Gastroesophageal sphincter (tissue), 4 donors: ENCODE data around the gene LELP1. TPM values are rescaled to one million over a fixed set of nuclear protein-coding genes. Genes with fewer than 3 reads are reported as not detected.
"Not testable (repeated sequence)": the region's sequence is repeated elsewhere in the genome, so short reads cannot be mapped to it uniquely, and the experiment has no call there.

Source experiments
- ATAC-seq: fragments of 150-250 bp; one replicate; pipeline ENCODE4 v1.9.1; 2016; ENCODE audit warnings: mild to moderate bottlenecking, moderate library complexity
- H3K27ac ChIP-seq, 4 donors: fragments of 200-600 bp; sonication (generic) in 3 of 4; 1 replicate in 3 of 4; 2 replicates in 1 of 4; pipeline ENCODE4 v1.5.1; 2016 to 2019
- H3K27me3 ChIP-seq: fragments of 200-600 bp; sonication (generic); one replicate; pipeline ENCODE4 v1.5.1; 2019
- H3K36me3 ChIP-seq, 2 donors: fragments of 200-600 bp; sonication (generic); one replicate each; pipeline ENCODE4 v1.5.1; 2019; ENCODE audit warnings: control low read depth in 1 of 2
- H3K4me1 ChIP-seq, 3 donors: fragments of 200-600 bp; sonication (generic); 1 replicate in 2 of 3; 2 replicates in 1 of 3; pipeline ENCODE4 v1.5.1; 2016 to 2019; ENCODE audit warnings: control low read depth in 2 of 3
- H3K4me3 ChIP-seq, 2 donors: fragments of 200-600 bp; sonication (generic); one replicate each; pipeline ENCODE4 v1.5.1; 2019; ENCODE audit warnings: mild to moderate bottlenecking in 1 of 2, moderate library complexity in 1 of 2
- H3K9me3 ChIP-seq, 3 donors: fragments of 200-600 bp; sonication (generic); one replicate each; pipeline ENCODE4 v1.5.1; 2017 to 2019; ENCODE audit warnings: control low read depth in 2 of 3
- EP300 ChIP-seq: sonication (generic); formaldehyde crosslinking; IDR thresholded peaks from one replicate; pipeline ENCODE4 v1.6.1; 2017; ENCODE audit warnings: antibody characterized with exemption, mild to moderate bottlenecking
- POLR2A ChIP-seq, 2 donors: fragments of 450-650 bp; IDR thresholded peaks; one replicate each; pipeline ENCODE4 v1.6.1; 2017; ENCODE audit warnings: antibody characterized with exemption in 2 of 2, mild to moderate bottlenecking in 2 of 2, moderate library complexity in 1 of 2
- POLR2AphosphoS5 ChIP-seq: sonication (generic); formaldehyde crosslinking; IDR thresholded peaks from one replicate; pipeline ENCODE4 v1.6.1; 2017; ENCODE audit warnings: antibody characterized with exemption
- WGBS, 2 donors: methylation state at CpG; one replicate each; pipeline ENCODE4 v1.1.5; 2018; ENCODE audit warnings: low coverage in 1 of 2; 5-methylcytosine and 5-hydroxymethylcytosine counted together
- total RNA-seq, 4 donors: library from RNA; depleted of rRNA; stranded (reverse); fragments of >200 nt; gene quantifications; one replicate each; pipeline ENCODE4 v1.1.0, GENCODE V29; 2016
- TF ChIP-seq, protein P1 (sequence below), 4 experiments: fragments of 200-600 bp in 2 of 4; fragments of 450-650 bp in 2 of 4; sonication (generic) in 1 of 4; IDR thresholded peaks; one replicate each; pipeline ENCODE4 v1.5.1; 2017 to 2019; ENCODE audit warnings: antibody characterized with exemption in 4 of 4, mild to moderate bottlenecking in 2 of 4, moderate library complexity in 2 of 4

Gene LELP1
- total RNA-seq, 4 donors from 2014 or later: not detected

DNA sequence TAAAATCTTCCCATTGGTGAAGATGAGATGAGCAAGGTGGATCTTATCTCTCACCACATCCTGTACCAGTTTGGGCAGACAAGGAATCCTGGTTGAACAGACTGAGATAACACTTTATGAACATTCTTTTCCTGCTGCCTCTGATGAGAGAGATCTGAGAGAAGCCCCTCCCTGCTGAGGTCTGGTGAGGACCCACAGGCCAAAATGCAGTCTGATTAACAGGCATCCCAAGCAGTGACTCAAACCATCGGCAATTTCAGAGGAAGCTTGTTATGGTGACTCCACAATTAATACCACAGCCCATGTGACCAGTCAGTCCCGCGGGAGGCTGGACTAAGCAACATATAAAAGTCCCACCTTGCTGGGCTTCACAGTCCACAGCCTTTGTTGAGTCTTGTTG, 14.0 kb downstream of the LELP1 start, which contains the start of gene PRR9:
Gene PRR9 (plus strand): TSS at position 373 of the 400 bp plus-strand sequence. CDS start 561 bp downstream, outside the sequence.
- no peak for ATAC-seq
- H3K27ac ChIP-seq: no peak within 1 kb of the TSS
- no peaks in the 10 kb centered on the region for H3K4me1 ChIP-seq
- TF ChIP-seq, protein P1, sequence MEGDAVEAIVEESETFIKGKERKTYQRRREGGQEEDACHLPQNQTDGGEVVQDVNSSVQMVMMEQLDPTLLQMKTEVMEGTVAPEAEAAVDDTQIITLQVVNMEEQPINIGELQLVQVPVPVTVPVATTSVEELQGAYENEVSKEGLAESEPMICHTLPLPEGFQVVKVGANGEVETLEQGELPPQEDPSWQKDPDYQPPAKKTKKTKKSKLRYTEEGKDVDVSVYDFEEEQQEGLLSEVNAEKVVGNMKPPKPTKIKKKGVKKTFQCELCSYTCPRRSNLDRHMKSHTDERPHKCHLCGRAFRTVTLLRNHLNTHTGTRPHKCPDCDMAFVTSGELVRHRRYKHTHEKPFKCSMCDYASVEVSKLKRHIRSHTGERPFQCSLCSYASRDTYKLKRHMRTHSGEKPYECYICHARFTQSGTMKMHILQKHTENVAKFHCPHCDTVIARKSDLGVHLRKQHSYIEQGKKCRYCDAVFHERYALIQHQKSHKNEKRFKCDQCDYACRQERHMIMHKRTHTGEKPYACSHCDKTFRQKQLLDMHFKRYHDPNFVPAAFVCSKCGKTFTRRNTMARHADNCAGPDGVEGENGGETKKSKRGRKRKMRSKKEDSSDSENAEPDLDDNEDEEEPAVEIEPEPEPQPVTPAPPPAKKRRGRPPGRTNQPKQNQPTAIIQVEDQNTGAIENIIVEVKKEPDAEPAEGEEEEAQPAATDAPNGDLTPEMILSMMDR (IDR thresholded peaks at IDR 0.05): no peak
- TF ChIP-seq POLR2A (IDR thresholded peaks at IDR 0.05) (no peak), POLR2AphosphoS5 (no peak), EP300 (no peak)
- no peaks in the 10 kb centered on the region for H3K36me3 ChIP-seq
- H3K9me3 ChIP-seq: no peaks in the 10 kb centered on the region
- no peaks in the 10 kb centered on the region for H3K27me3 ChIP-seq
- 80 to 100% methylated on average over 1 of the region's 3 CpGs for WGBS, 2 donors
- H3K4me3 ChIP-seq: no peak within 1 kb of the TSS

DNA sequence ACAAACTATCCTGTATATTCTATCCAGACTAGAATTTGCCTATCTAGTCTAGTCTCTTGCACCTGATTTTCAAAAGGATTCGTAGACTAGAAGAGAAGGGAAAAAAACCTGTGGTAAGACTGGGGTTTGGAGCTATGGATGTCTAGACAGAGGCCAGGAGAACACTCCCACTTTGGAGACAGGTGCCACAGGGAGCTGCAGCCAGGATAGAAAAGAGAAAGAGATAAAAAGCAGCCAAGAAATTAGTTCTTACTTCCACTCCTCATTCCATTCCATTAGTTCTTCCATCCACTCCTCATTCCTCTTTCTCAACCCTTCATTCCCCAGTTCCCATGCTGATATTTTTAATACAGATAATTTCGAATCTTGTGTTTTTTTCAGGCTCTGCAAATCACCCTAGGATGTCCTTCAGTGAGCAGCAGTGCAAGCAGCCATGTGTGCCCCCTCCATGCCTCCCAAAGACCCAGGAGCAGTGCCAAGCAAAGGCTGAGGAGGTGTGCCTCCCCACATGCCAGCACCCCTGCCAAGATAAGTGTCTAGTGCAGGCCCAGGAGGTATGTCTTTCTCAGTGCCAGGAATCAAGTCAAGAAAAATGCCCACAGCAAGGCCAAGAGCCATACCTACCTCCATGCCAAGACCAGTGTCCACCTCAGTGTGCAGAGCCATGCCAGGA, 14.7 kb downstream of the LELP1 start:
- Histone ChIP-seq H3K27ac (no peak overlapping the region), H3K27me3 (no peaks in the 10 kb centered on the region), H3K4me1 (no peaks in the 10 kb centered on the region), H3K36me3 (no peaks in the 10 kb centered on the region), H3K9me3 (no peaks in the 10 kb centered on the region), H3K4me3 (no peak overlapping the region)
- TF ChIP-seq POLR2A (IDR thresholded peaks at IDR 0.05): no peak
- WGBS, 2 donors: 59% methylated on average over 2 of the region's 2 CpGs
- no peak for ATAC-seq

DNA sequence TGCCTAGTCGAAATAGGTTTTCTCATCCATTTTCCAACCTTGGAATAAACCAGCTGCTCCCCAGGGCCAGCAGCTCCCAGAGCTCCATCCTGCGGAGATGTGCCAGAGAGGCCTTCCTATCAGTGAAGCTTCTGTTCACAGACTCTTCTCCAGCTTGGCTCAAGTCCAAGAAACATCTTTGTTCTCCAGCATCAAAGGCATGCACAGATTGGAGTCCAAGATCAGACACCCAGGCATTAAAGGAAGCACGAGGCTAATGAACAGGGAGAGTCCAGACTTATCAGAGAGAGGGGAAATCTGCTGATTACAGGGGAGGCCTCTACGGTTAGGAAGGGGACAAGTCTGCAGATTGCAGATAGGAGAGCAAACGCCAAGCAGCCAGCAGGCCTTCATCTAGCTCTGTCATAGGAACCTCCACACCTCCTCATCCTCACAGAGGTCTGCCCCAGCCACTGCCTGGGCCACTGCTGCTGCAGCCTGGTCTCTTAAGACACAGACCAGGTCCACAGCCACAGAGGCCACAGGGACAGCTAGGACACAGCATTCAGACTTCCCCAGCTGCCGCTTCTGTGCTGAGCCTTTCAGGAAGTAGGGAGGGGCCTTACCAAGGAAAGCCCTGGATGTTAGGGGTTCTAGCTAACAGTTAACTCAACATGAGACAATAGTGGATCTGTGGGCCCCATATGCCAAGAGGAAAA, 17.5 kb downstream of the LELP1 start:
- Histone ChIP-seq H3K4me3 (no peak overlapping the region), H3K9me3 (no peaks in the 10 kb centered on the region), H3K36me3 (no peaks in the 10 kb centered on the region), H3K27ac (no peak overlapping the region), H3K27me3 (peaks cover 10% of the 10 kb centered on the region), H3K4me1 (no peaks in the 10 kb centered on the region)
- no peak for TF ChIP-seq POLR2AphosphoS5
- TF ChIP-seq EP300: no peak
- TF ChIP-seq, protein P1 (IDR thresholded peaks at IDR 0.05): no peak
- TF ChIP-seq POLR2A (IDR thresholded peaks at IDR 0.05): no peak
- 34 to 67% methylated on average over 1 to 3 of the region's 6 CpGs for WGBS, 2 donors
- ATAC-seq: no peak

DNA sequence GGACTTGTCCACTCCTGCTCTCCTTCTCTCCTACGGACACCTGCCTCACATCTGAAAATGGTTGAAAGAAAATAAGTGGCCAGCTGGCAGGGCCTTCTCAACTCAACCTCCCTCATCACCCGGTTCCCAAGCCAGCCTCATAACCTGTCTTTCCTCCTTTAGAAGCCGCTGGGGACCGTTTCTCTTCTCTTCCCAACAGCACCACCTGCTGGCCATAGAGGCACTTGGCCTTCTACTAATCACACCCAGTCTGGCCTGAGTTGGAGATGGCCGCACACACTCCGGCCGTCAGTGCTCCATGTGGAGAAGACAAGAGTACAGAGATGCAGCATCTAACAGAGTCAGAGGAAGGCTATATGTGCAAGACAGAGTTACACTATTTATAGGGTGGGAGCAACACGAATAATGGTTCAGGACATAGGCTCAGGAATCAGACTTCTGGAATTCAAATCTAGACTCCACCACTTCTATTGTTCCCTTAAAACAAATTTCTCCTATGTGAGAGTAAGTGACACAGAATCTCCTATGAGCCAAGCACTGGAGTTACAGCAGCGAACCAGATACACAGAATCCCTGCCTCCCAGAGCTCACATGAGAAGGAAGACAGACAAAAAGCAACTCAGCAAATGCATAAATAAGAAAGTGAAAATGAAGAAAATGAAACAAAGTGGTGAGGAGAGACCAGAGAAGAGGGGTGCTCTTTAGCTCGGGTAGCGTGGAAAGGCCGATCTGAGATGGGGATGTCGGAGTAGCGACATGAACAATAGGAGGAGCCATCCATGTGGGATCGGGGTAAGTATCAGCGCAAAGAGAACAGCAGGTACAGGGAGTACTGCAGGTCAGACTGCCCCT, 20.0 kb downstream of the LELP1 start:
- H3K27me3 ChIP-seq: peaks cover 12% of the 10 kb centered on the region
- H3K36me3 ChIP-seq, H3K4me1 ChIP-seq, H3K4me3 ChIP-seq, H3K9me3 ChIP-seq, H3K27ac ChIP-seq: not testable (repeated sequence)
- 63 to 74% methylated on average over 5 to 11 of the region's 16 CpGs for WGBS, 2 donors
- TF ChIP-seq, protein P1 (IDR thresholded peaks at IDR 0.05): peak; percentile 38 to 74 (median 66)
- ATAC-seq: peak; percentile 79

DNA sequence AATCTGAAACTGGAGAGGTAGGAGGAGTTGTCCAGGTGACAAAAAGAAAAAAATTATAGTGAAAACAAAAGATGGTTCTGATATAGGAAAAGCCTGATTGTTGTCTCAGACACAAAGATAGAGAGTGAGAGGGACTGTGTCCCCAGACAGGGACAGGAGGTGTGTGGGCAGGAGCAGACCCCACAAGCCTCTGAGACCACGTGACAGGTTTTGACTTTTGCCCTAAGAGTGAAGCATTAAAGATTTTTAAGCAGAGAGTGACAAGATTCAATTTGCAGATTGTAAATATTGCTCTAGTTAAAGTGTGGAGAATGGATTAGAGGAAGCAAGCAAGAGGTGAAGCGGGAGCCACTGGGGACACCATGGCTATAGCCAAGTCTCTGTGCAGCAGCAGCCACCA, 24.6 kb downstream of the LELP1 start:
- Histone ChIP-seq H3K4me3 (no peak overlapping the region), H3K4me1 (no peaks in the 10 kb centered on the region), H3K27me3 (peaks cover 12% of the 10 kb centered on the region), H3K36me3 (no peaks in the 10 kb centered on the region), H3K27ac (no peak overlapping the region), H3K9me3 (no peaks in the 10 kb centered on the region)
- ATAC-seq: no peak
- 59 to 80% methylated on average over 1 to 2 of the region's 2 CpGs for WGBS, 2 donors
- TF ChIP-seq POLR2A (IDR thresholded peaks at IDR 0.05) (no peak), EP300 (no peak), POLR2AphosphoS5 (no peak)
- TF ChIP-seq, protein P1 (IDR thresholded peaks at IDR 0.05): no peak
